ENCODE measurements around the gene AFF1.

AFF1 gene

GRCh38 chr4:87087015-87087414, 152.2 kb downstream of the AFF1 start:
- in situ Hi-C loops (cut with HindIII; ENCODE audit: low sequenced_read_pairs), result no loop called here
- no peak overlapping the region for H3K4me3 ChIP-seq (ENCODE audit: low read depth, low read length)
- TF ChIP-seq, protein P1, sequence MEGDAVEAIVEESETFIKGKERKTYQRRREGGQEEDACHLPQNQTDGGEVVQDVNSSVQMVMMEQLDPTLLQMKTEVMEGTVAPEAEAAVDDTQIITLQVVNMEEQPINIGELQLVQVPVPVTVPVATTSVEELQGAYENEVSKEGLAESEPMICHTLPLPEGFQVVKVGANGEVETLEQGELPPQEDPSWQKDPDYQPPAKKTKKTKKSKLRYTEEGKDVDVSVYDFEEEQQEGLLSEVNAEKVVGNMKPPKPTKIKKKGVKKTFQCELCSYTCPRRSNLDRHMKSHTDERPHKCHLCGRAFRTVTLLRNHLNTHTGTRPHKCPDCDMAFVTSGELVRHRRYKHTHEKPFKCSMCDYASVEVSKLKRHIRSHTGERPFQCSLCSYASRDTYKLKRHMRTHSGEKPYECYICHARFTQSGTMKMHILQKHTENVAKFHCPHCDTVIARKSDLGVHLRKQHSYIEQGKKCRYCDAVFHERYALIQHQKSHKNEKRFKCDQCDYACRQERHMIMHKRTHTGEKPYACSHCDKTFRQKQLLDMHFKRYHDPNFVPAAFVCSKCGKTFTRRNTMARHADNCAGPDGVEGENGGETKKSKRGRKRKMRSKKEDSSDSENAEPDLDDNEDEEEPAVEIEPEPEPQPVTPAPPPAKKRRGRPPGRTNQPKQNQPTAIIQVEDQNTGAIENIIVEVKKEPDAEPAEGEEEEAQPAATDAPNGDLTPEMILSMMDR (IDR thresholded peaks at IDR 0.05; ENCODE audit: low read depth, low read length, missing control alignments), result no peak
- DNase-seq (ENCODE audit: low read depth), result no peak

GRCh38 chr4:87087420-87087819, 152.6 kb downstream of the AFF1 start:
- DNase-seq (ENCODE audit: low read depth), result no peak
- in situ Hi-C loops (cut with HindIII; ENCODE audit: low sequenced_read_pairs), result no loop called here
- TF ChIP-seq, protein P1 (IDR thresholded peaks at IDR 0.05; ENCODE audit: low read depth, low read length, missing control alignments), result no peak
- no peak overlapping the region for H3K4me3 ChIP-seq (ENCODE audit: low read depth, low read length)

GRCh38 chr4:87088186-87088585, 153.4 kb downstream of the AFF1 start:
- DNase-seq (ENCODE audit: low read depth), result no peak
- in situ Hi-C loops (cut with HindIII; ENCODE audit: low sequenced_read_pairs), result no loop called here
- TF ChIP-seq, protein P1 (IDR thresholded peaks at IDR 0.05; ENCODE audit: low read depth, low read length, missing control alignments), result no peak
- H3K4me3 ChIP-seq (ENCODE audit: low read depth, low read length), result no peak overlapping the region

- no peak for DNase-seq (ENCODE audit: low read depth)
- TF ChIP-seq, protein P1 (IDR thresholded peaks at IDR 0.05; ENCODE audit: low read depth, low read length, missing control alignments), result no peak
Measured at GRCh38 chr4:87089368-87089767, 154.6 kb downstream of the AFF1 start.

DNA sequence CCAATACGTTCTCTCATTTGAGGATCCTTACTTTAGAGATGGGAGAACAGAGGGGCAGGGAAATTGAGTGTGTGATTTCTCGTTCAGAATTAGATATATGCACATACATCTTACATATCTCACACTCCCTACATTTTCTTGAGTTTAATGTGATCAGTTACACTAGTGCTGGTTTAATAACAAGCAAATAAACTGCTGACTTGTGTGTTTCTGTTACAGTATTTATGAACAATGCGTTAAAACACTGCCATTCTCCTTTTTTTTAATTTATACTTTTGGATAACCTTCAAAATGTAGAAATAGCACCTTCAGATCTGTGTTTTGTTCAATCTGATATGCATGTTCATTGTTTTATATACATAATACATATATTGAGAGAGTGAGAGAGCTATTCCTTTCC, 155.5 kb downstream of the AFF1 start:
- no peak for DNase-seq (ENCODE audit: low read depth)
- TF ChIP-seq, protein P1 (IDR thresholded peaks at IDR 0.05; ENCODE audit: low read depth, low read length, missing control alignments), result no peak
- H3K4me3 ChIP-seq (ENCODE audit: low read depth, low read length), result no peak overlapping the region
- in situ Hi-C loops (cut with HindIII; ENCODE audit: low sequenced_read_pairs), result no loop called here

More at GRCh38 chr4:87089368-87089767, 154.6 kb downstream of the AFF1 start:
- H3K4me3 ChIP-seq (ENCODE audit: low read depth, low read length), result no peak overlapping the region
- in situ Hi-C loops (cut with HindIII; ENCODE audit: low sequenced_read_pairs), result no loop called here

DNA sequence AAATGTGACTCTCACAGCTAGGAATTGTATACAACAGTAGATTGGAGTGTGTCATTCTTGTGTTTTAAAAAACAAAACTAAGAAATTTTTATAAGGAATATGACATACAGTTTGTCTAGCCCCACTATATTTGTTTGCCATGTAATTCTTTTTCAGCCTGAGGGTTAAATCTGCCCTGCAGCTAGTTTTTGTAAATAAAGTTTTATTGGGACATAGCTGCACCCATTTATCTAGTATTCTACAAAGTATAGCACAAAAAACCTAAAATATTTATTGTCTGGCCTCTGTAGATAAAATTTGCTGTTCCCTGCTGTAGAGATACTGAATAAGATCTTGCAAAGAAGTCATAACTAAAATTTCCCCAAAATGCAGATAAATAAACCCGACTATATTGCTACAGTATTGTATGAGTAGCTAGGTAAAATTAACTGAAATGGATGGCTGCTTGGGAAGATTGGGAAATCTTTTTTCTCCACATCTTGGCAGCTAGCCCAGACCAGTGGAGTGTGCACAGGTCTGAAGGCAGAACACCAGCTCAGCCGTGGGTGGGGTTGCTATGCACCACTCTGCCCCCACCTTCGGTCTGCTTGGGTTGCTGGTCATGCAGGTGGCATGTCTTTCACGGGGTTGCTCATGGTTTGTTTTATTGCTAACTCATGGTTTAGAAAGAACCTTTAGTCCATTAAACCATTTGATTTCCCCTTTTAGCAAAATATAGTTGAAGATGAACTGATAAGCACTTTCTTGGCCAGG, 157.8 kb downstream of the AFF1 start:
- TF ChIP-seq, protein P1 (IDR thresholded peaks at IDR 0.05; ENCODE audit: low read depth, low read length, missing control alignments), result no peak
- peak; percentile 28 for DNase-seq (ENCODE audit: low read depth)
- H3K4me3 ChIP-seq (ENCODE audit: low read depth, low read length), result no peak overlapping the region
- in situ Hi-C loops (cut with HindIII; ENCODE audit: low sequenced_read_pairs), result no loop called here

All from astrocyte of the cerebellum (primary cell).